ENCODE results near the gene COL2A1.
A peak's percentile ranks its signal among the peaks of the same experiment; 100 is the strongest.
"Not testable (repeated sequence)": the region's sequence is repeated elsewhere in the genome, so short reads cannot be mapped to it uniquely, and the experiment has no call there.

The COL2A1 gene

DNA sequence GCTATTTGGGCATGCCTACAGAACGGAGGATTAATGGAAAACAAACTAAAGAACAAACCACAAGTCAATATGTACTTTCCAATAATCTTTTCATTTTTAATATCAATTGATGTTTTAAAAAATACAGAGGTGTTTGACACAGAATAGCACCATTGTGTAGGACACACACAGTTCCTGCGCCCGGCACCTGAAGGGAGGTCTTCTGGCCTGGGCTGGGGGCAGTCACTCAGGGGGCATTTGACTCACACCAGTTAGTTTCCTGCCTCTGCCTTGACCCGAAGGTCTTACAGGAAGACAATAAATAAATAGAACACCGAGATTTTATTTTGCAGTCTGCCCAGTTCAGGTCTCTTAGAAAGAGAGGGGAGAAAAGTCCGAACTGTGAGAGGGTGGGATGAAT lies 31.4 kb downstream of the COL2A1 start:
- no peak for DNase-seq

DNA sequence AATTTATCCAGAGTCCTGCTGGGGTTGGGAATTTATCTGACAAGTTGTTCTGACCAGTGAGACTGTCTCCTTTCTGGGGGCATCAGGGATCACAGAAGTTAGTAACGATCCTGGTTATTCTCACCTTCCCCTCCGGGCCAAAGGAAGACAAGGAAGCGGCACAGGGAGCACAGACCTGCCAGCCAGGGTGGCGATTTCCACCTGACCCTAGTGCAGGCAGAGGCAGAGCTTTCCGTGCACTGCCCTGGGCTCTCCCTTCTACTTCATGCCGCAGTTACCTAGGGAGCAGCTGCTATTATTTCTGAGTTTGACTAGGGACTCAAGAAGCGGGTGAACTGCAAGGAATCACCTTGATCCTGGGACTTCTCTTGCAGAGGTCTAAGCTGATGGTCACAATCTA lies 33.4 kb downstream of the COL2A1 start:
- no peak for DNase-seq

DNA sequence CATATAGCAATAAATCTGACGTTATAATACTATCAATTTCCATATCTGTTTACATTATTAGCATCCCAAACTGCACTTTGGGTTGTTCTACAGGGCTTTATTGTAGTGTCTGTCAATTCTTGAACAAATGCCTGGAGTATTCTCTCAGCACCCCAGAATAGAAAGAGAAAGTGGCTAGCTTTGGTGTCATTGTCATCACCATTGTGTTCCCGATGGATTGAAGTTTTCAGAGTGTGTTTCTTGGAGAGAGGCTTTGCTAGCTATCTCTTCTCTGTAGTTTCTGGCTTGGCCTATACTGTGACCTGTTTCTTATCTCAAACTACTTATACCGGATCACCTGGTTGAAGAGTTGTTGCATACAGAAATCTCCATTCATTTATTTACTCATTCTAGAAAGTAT lies 34.4 kb downstream of the COL2A1 start:
- DNase-seq = no peak

DNA sequence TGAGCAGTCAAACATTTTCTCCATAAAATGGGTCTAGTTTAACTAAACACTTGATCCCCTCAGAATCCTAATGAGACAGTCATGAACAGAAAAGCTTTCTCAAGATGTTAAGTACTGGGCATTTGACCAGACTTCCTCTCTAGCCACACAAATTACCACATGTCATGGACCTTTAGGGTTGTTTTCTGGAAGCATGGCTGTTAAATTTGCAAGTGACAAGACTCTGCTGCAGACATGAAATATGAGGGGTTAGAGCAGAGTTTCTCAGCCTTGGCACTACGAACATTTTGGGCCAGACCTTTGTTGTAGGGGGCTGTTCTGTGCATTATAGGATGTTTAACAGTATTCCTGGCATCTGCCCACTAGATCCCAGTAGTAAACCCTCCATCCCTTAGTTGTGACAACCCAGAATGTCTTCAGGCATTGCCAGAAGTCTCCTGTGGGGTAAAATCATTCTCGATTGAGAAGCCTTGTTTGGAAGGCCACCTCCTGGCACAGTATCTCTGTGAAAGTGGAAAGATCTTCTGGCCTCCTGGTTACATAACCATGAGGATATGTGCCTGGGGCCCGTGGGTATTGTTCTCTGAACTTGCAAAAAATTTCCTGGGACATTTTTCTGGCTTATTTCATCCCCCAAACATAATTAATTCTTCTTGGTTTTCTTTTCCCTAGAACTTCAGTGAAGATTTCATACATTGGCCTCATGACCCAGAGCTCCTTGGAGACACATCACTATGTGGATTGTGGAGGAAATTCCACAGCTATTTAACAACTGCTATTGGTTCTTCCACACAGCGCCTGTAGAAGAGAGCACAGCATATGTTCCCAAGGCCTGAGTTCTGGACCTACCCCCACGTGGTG lies 36.6 kb downstream of the COL2A1 start:
- DNase-seq = no peak

DNA sequence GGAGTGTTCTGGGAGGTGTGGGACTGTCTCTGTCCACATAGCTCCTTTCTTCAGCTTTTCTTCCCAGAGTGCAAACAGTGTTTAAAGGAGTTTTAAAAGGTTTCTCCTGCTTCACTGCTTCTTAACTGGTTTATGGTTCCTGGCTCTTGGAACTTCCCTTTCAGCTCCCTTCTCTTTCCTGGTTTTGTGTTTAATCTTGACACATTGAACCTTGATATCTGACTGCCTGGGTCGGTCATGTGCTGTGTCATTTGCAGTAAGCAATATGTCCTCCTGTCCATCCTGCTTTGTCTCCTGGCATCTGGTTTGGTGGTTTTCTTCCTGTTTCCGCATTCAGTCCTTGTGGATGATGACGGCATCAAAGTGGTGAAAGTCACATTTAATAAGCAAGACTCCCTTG lies 38.7 kb downstream of the COL2A1 start:
- DNase-seq = no peak

DNA sequence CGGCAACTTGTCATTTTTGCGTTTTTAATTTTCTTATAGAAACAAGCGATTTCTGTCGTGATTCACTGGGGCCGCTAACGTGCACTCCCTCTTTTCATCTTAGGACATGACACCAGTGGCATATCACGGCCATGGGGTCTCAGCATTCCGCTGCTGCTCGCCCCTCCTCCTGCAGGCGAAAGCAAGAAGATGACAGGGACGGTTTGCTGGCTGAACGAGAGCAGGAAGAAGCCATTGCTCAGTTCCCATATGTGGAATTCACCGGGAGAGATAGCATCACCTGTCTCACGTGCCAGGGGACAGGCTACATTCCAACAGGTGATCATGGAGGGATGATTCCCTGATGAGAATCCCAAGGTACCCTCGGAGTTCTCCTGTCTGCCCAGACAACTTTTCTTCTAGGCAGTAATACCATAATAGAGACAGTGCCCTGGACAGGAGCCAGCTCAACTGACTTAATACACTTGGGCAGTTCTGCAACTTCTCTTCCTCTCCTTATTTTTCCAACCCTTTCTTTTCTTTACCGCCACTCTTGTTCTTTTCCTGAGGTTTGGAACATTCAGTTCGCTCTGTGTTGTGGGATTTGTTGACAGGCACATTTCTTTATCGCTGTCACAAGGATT lies 40.1 kb downstream of the COL2A1 start:
- DNase-seq = no peak

DNA sequence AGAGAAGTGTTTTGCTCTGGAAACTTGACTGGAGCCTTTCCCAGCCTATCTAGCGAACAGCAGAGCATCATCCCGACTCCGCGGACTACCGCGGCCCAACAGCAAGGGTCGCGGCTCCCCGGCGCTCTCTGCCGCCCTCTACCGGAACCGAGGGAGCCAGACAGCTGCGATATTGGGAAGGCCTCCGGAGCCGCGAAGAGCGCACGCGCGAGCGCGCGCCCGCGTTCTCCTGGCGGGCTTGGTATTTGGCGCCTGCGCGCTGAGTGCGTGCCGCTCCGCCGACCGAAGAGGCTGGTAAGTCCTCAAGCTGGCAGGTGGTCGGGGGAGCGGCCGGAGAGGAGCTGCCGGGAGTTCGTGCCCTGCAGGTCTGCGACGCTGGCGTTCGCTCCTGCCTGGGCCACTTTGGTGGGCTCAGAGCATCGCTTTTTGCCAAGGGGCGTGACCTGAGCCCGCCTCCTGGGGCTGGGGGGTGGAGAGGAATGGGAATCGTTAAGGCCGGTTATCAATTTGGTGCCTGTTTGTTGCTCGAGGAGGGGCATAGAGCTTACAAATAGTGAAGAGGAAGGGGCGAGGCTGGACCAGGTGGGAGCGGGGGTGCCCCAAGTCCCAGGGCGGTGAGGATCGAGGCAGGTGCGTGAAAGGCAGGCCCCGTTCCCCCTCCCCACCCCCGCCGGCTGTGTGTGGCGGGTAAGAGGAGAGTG lies 40.8 kb downstream of the COL2A1 start, which contains the start of gene TMEM106C:
TSS of gene TMEM106C (plus strand) at position 257 of the 701 bp plus-strand sequence. CDS start 641 bp downstream, outside the sequence.
- DNase-seq = peak; percentile 90 to 92

DNA sequence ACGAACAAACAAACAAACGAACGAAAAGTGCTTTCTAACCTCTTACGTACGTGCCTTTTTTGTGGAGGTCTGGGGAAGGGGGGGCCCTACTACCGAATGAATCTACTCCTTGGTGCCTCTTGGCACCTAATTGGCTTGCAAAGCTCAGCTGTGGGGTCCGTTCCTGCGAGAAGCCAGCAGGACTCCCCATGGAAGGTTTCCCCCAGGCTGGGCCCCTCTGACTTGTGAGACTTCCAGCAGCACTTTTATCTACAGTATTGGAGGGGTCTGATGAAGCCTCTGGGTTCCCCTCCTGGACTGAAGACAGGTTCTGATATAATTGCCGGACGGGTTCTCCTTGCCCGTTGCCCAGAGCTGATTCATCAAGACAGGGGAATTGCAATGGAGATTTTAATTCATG lies 42.1 kb downstream of the COL2A1 start:
- DNase-seq = no peak

DNA sequence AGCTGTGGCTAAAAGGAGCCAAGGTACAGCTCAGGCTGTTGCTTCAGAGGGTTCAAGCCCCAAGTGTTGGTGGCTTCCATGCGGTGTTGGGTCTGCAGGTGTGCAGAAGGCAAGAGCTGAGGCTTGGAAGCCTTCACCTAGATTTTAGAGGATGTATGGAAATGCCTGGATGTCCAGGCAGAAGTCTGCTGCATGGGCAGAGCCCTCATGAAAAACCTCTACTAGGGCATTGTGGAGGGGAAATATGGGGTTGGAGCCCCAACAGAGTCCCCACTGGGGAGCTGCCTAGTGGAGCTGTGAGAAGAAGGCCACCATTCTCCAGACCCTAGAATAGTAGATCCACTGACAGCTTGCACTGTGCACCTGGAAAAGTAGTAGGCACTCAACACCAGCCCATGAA lies 46.6 kb downstream of the COL2A1 start:
- DNase-seq = not testable (repeated sequence)

DNA sequence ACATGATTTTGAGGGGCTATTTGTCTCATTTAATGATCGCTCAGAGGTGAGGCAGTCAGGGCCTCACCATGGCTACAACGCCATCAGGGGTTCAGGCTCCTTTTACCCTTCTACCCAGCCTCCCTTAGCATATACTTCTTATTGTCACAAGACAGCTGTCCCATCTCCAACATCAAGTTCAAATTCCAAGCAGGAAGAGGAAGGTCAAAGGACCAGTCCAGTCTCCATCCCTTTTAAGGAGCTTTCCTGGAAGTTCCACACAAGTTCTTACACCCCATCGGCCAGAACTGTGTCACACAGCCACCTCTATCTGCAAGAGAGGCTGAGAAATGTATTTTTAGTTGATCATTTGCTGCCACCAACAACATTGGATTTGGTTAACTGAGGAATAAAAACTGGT lies 49.2 kb downstream of the COL2A1 start:
- DNase-seq = no peak

DNA sequence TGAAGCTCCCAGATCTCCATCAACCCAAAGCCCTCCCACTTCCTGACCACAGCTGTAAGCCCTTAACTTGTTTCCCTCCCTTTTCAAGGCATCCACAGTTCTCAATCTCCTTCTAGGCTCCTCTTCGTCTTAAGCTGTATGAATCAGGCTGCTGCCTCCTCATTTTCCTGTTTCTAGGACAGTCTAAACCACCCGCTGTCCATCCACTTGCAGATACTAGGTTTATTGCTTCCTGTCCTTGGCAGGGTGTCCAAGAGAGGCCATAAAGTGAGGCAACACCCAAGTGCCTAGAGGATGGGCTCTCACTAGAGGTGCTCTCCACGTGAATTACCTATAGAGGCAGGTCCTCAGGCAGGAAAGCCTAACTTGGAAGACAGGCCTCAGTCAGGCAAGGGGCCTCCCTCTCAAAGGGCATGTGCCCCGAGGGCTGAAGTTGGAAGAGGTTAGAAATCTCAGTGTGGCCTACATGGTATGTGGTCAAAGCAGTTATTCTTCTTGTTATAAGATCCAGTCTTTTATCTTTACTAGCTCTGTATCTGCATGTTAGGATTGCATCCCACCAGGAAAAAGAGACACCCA lies 49.7 kb downstream of the COL2A1 start:
- no peak for DNase-seq

DNA sequence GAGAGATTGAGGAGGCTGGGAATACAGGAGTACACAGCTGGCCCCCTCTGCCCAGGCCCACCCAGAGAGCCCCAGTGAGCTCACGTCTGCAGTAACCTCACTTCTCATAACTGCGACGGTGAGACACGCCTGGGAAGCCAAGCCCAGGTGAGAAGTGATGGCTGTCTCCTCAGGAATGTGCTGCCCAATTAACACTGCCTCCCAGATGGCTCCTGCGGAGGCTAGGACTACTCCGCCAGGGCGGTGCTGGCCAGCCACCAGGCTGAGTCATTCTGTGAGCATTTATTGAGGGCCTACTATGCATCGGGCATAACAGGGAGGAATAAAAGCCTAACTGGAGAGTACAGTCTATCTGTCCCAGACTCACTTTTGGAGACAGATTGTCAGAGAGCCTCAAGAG lies 50.2 kb downstream of the COL2A1 start:
- DNase-seq = no peak

DNA sequence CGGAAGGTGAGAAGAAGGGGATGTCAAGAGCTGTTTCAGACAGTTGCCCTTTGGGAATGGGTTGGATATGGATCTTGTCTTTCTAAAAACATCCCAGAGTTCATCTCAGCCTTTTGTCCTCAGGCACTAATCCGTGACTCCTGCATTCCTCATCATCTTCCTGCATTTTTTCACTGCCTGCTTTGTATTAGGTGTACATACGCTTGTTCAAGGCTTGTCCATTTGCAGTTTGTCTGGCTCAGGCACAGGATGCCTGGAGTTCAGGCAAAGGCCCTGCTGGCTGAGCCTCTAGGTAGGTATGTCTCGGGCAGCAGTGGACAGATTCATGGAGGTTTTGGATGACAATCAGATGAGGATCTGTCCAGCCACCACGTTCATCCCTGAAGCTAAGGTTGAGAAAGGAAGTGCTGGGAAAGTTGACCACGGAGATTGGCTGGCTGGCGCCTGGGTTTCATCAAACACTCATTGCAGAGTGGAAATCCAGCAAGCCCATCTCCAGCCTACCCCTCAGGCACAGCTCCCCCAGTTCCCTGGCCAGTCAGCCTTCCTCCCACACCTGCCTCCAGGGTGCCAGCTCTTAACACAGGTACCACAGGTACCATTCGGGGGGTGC lies 53.3 kb downstream of the COL2A1 start:
- DNase-seq = no peak

DNA sequence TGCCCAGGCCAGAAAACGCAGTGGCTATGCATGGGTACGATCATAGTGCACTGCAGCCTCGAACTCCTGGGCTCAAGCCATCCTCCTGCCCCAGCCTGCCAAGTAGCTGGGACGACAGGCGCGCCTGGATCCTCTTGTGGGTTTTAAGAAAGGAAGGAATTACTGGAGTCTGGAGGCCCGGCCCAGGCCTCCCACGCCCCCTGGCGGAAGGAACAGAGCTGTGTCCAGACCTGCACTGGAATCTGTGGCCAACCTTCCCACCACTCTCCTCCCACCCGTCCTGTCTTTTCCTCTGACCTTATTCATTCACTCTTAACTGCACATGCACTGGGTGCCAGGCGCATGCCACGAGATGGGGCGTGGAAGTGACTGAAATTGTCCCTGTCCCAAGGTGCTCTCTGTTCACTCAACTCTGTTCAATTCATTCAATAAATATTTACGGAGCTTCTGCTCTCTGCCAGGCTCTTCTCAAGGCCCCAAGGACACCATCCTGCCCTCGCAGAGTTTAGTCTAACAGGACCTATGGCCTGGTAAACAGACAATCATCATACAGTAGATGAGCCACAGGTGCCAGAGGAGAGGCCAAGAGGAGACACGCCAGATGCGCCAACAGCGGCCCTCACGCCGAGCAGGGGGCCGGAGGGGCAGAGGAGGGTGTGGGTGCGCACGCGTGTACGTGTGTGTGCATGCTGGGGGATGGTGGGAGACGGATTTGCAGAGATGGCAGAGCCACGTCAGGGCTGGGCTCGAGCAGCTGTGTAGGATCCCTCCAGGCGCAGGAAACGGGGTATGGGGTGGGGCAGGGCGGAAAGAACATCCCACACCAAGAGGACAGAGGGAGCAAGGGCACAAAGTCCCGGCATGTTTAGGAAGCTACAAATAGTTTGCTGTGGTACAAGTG lies 54.6 kb downstream of the COL2A1 start:
- peak; percentile 9 to 49 for DNase-seq

DNA sequence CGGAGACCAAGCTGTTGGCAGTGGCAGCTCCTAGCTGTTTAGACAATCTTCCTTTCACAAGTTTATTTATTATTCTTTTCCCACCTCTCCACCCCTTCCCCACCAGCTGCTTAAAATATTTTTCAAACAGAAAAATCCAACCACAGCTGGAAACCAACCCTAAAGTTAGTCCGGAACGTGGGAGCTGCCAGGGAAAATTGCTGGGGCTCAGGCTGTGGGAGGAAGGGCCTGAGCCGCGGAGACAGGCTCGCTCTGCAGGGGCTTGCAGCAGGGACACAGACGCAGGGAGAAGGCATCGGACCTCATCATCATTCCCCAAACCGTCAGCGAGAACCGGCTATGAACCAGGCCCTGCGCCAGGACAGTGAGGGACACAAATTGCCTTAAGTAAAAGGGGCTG lies 56.9 kb downstream of the COL2A1 start:
- no peak for DNase-seq

DNA sequence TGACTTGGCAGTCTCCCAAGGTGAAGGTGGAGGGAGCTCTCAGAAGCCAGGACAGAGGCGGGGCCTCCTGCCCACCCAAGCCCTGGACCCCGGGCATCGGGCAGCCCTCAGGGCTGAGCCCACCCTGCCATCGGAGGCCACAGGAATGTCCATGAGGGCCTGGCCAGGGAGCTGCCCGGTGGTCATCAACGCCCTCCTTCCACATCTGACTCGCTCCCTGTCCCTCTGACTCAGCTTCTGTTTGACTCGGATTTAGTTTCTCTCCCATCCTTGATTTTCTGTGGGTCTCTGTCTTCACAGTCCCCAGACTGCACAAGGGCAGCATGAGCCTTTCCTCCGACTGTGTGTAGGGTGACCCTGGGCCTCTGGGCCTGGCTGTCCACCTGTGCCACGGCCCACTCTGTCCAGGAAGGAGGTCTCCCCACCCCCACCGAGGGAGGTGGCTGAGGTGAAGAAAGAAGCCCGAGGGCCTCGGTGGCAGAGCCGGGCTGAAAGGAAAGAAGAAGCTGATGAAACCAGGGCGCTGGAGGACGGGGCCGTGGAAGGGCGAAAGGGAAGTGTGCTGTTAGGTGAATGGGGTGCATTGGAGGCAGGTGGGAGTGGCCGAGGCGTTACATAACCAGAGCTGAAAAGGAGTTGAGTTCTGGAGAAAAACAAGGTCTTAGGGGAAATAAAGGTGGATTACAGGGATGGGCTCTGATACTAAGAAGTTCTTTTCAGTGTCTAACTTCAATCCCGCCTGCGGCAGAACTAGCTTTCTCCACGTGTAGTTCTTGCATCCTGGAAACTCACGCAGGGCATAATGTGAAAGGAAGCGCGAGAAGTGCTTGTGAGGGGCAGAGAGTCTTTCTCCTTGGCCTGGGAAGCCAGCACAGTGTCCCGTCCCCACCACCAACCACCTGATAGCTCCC lies 57.6 kb downstream of the COL2A1 start:
- no peak for DNase-seq

DNA sequence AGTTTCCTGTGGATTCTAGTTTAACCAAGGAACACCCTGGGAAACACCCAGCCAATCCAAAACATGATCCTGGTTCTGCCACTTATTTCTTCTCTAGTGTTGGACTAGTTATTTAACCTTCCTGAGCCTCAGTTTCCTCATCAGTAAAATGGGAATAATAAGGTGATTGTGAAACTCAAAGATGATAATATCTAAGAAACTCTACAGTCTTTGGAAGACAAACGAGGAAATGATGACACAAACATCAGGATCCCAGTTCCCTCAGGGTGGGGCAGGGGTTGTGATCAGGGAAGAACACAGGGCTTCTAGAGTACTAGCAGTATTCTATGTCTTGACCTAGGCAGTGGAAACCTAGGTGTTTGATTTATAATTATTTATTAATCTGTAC lies 58.9 kb downstream of the COL2A1 start:
- DNase-seq = no peak

DNA sequence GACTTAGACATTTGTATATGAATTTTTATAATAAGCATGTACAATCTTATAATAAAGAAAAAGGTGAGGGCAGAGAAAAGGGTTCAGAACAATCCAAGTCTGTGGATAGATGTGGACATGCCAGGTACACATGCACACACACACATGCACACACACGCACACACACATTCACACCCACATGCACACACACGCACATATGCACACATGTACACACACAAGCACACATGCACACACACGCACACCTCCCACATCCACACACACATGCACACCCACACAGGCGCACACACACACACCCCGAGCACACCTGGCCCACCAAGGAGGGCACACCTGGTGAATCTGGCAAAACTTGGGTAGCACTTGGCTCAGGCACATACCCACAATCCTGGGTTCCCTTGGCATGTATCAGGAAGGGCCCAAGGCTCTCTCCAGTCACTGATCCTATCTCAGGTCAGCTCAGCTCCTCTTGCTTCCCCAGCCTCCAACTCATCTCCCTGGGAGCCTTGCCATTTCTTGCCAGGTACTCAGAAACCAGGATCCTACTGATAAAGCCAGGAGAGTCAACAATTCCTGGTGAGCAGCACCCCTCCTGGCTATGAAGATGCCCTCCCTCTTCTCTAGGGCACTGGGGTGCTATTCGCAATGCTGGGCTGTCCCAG lies 59.5 kb downstream of the COL2A1 start:
- DNase-seq = no peak

DNA sequence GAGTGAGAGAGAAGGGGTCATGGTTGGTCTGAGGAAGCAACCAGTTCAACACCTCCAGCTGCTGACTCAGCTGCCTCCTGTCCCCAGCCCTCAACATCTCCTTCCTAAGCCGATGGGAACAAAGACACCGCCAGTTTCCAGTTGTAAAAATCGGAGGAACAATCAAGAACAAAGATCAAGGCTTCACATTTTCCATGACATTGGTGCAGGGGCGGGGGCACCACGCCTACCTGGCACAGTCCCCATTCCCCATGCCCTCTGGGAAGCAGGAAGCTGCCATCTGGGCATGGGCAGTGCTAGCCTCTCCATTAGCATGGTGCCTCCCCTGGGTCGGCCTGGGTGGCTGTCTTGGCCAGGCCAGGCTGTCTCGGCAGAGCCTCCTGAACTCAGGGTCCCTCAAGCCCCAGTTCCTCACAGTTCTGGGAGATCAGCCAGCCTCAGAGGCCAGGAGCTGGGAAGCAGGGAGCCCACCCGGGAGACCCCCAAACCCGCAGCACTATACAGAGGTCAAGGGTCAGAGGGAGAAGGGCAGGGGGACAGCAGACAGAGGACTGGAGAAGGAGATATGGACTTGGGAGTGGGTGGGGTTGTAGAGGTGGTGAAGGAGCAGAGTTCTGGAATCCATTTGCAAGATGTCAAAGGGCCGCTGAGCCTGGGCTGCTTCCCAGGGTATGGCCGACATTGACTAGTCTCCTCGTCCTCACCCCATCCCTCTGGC lies 60.5 kb downstream of the COL2A1 start:
- no peak for DNase-seq
